HepG2 (cell line): ENCODE data around the gene AQP6. TPM values are rescaled to one million over a fixed set of nuclear protein-coding genes. Genes with fewer than 3 reads are reported as not detected.

Source experiments
- ATAC-seq: fragments of 200-7000 bp; cut with Tn5 transposase; 3 replicates; pipeline ENCODE4 v1.9.1; 2020; ENCODE audit warnings: mild to moderate bottlenecking, moderate library complexity
- BruUV-seq: library from RNA; stranded (reverse); fragments of 400-500 nt; replicated peaks from 2 replicates; lab custom pipeline; 2021; lab: Mats Ljungman, UMichigan
- CTCF ChIA-PET: fragments of 300-600 bp; formaldehyde crosslinking; extraction: SDS; loops from one replicate; lab custom pipeline; 2021; ENCODE audit warnings: low total read pairs, inconsistent platforms, low intra/inter-chr PET ratio; lab: Yijun Ruan, JAX
- POLR2A ChIA-PET: fragments of 350-600 bp; sonication (Branson Sonifier 250); formaldehyde crosslinking; loops from one replicate; lab custom pipeline; 2020; ENCODE audit warnings: antibody characterized with exemption, inconsistent platforms; lab: Yijun Ruan, JAX
- DNase-seq: peaks from one replicate; pipeline ENCODE4 v3.0.0-alpha.2; 2015; ENCODE audit warnings: low spot score
- FAIRE-seq: peaks from 3 replicates; lab custom pipeline; 2011; peaks lifted over from hg19 to GRCh38; lab: Jason Lieb, UNC
- H2AFZ ChIP-seq: one replicate; pipeline ENCODE4 v1.6.1; 2011; ENCODE audit warnings: low read length, inconsistent platforms
- H3K27ac ChIP-seq: fragments of 300-600 bp; 3 replicates; pipeline ENCODE4 v1.8.0; 2011; ENCODE audit warnings: mixed run types, mild to moderate bottlenecking, mixed read lengths, low read length, inconsistent platforms; ENCODE audit not compliant: insufficient read depth; ENCODE audit errors: extremely low read length
- H3K27me3 ChIP-seq, 2 experiments: fragments of 200-600 bp in 1 of 2; 2 replicates in 1 of 2; 3 replicates in 1 of 2; pipeline versions ENCODE4 v1.6.0 to v1.8.0; 2011; ENCODE audit warnings: low read length in 2 of 2, mild to moderate bottlenecking in 2 of 2, moderate library complexity in 2 of 2, inconsistent platforms in 1 of 2; ENCODE audit not compliant: insufficient read depth in 2 of 2, control insufficient read depth in 1 of 2
- H3K36me3 ChIP-seq, 2 experiments: fragments of 200-600 bp in 1 of 2; replicated peaks in 1 of 2; 2 replicates in 1 of 2; 3 replicates in 1 of 2; pipeline versions ENCODE4 v1.5.1 to v1.8.0; 2011; ENCODE audit warnings: low read length in 2 of 2, inconsistent platforms in 1 of 2; ENCODE audit not compliant: insufficient read depth in 2 of 2, control insufficient read depth in 1 of 2
- H3K4me1 ChIP-seq: 2 replicates; pipeline ENCODE4 v1.5.1; 2012; ENCODE audit warnings: low read length, inconsistent platforms; ENCODE audit not compliant: insufficient read depth
- H3K4me2 ChIP-seq: 2 replicates; pipeline ENCODE4 v1.6.0; 2011; ENCODE audit warnings: low read depth, low read length, inconsistent platforms
- H3K4me3 ChIP-seq, 3 experiments: fragments of 200-600 bp in 1 of 3; sonication (generic), shearing (Covaris generic) in 1 of 3; replicated peaks in 1 of 3; 2 replicates each; pipeline ENCODE4 v1.5.1; 2011 to 2016; ENCODE audit warnings: low read length in 3 of 3, inconsistent platforms in 2 of 3, low read depth in 2 of 3, mild to moderate bottlenecking in 2 of 3, control low read depth in 1 of 3, mixed read lengths in 1 of 3; ENCODE audit not compliant: insufficient read depth in 1 of 3
- H3K79me2 ChIP-seq: one replicate; pipeline ENCODE4 v1.6.1; 2011; ENCODE audit warnings: low read length, inconsistent platforms; ENCODE audit not compliant: insufficient read depth
- H3K9ac ChIP-seq: 2 replicates; pipeline ENCODE4 v1.6.0; 2011; ENCODE audit warnings: mild to moderate bottlenecking, low read depth, low read length, inconsistent platforms; ENCODE audit not compliant: insufficient read depth
- H3K9me3 ChIP-seq: 2 replicates; pipeline ENCODE4 v1.5.1; 2012; ENCODE audit warnings: mild to moderate bottlenecking, low read length
- H4K20me1 ChIP-seq: 2 replicates; pipeline ENCODE4 v1.6.0; 2011; ENCODE audit warnings: inconsistent platforms, mild to moderate bottlenecking, low read length, moderate library complexity; ENCODE audit not compliant: insufficient read depth
- SUZ12 ChIP-seq: fragments of 150-350 bp; IDR thresholded peaks from 2 replicates; pipeline ENCODE4 v1.6.1; 2014; ENCODE audit warnings: low read depth, low read length
- ZSCAN30 ChIP-seq: sonication (generic); formaldehyde crosslinking; IDR thresholded peaks from 2 replicates; pipeline ENCODE4 v1.5.0; 2020; ENCODE audit warnings: mild to moderate bottlenecking, missing genetic modification reagents
- WGBS: methylation state at CpG from one replicate; pipeline ENCODE4 v1.1.6; 2017; ENCODE audit warnings: low lambda C conversion rate; 5-methylcytosine and 5-hydroxymethylcytosine counted together
- in situ Hi-C: cut with HindIII; loops from 2 replicates; pipeline ENCODE4 v1.10.0; 2017; ENCODE audit warnings: low pct_unique_long_range_greater_than_20kb; ENCODE audit not compliant: extremely low pct_ligation_motif_present
- intact Hi-C: fragments of 100-400 bp; cut with micrococcal nuclease; formaldehyde crosslinking; loops from one replicate; pipeline ENCODE4 v1.10.0; 2022; ENCODE audit not compliant: unreplicated experiment
- polyA plus RNA-seq, 8 experiments: library from polyadenylated mRNA; depleted of rRNA in 3 of 8; stranded (reverse) in 7 of 8; unstranded in 1 of 8; fragments of >200 nt; fragmentation: Illumina TruSeq in 4 of 8; extraction: Trizol in 4 of 8; gene quantifications; 2 replicates each; pipeline versions ENCODE4 v1.2.1 to v1.2.3, GENCODE V29; 2011 to 2016; ENCODE audit warnings: low read depth in 4 of 8, missing spikeins in 1 of 8, mixed read lengths in 1 of 8; ENCODE audit not compliant: insufficient read depth in 1 of 8
- total RNA-seq, 5 experiments: library from RNA; depleted of rRNA; stranded (reverse); fragments of >200 nt; fragmentation: Illumina TruSeq; extraction: Trizol; gene quantifications; 2 replicates each; pipeline ENCODE4 v1.2.3, GENCODE V29; 2016; ENCODE audit warnings: low read depth in 1 of 5
- TF ChIP-seq, protein P1 (sequence below): IDR thresholded peaks from 2 replicates; pipeline ENCODE4 v1.6.1; 2016; ENCODE audit warnings: missing compliant biosample characterization, missing genetic modification reagents, borderline replicate concordance
- TF ChIP-seq, protein P2 (sequence below): sonication (generic); formaldehyde crosslinking; IDR thresholded peaks from 2 replicates; pipeline ENCODE4 v1.4.0; 2020; ENCODE audit warnings: missing genetic modification reagents, mild to moderate bottlenecking, borderline replicate concordance
- TF ChIP-seq, protein P3 (sequence below): sonication (generic); formaldehyde crosslinking; conservative IDR thresholded peaks from 2 replicates; pipeline ENCODE4 v1.4.0; 2020; ENCODE audit warnings: missing genetic modification reagents

Gene AQP6
- total and polyA plus RNA-seq, 2 of the 13 experiments (the other 11 are each of a cell fraction or from before 2014, with no cell fraction given), result 0.32 to 1.3 TPM

DNA sequence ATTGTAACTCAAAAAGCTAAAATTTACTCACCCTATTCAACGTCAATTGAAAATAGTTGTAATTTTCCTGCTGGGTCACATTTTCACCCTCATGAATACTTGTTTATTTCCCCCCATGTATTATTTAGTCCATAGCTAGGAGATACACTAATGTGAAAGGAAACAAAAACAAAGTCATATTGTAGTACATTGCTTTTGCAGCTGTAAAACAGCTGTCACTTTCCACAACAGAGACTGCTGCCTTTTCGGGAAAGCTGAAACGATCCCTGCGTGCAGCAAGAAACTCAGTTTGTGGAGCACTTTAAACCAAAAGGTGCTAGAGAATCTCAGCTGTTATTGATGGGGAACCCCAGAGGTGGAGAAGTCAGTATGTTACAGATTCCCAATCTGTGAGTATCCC, 48.3 kb downstream of the AQP6 start:
- ChIA-PET POLR2A (no interaction called here), CTCF (no interaction called here)
- TF ChIP-seq, protein P1, sequence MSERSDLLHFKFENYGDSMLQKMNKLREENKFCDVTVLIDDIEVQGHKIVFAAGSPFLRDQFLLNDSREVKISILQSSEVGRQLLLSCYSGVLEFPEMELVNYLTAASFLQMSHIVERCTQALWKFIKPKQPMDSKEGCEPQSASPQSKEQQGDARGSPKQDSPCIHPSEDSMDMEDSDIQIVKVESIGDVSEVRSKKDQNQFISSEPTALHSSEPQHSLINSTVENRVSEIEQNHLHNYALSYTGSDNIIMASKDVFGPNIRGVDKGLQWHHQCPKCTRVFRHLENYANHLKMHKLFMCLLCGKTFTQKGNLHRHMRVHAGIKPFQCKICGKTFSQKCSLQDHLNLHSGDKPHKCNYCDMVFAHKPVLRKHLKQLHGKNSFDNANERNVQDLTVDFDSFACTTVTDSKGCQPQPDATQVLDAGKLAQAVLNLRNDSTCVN (CRISPR knock-in tag), result no peak
- TF ChIP-seq SUZ12 (no peak), ZSCAN30 (CRISPR knock-in tag) (no peak)
- TF ChIP-seq, protein P2, sequence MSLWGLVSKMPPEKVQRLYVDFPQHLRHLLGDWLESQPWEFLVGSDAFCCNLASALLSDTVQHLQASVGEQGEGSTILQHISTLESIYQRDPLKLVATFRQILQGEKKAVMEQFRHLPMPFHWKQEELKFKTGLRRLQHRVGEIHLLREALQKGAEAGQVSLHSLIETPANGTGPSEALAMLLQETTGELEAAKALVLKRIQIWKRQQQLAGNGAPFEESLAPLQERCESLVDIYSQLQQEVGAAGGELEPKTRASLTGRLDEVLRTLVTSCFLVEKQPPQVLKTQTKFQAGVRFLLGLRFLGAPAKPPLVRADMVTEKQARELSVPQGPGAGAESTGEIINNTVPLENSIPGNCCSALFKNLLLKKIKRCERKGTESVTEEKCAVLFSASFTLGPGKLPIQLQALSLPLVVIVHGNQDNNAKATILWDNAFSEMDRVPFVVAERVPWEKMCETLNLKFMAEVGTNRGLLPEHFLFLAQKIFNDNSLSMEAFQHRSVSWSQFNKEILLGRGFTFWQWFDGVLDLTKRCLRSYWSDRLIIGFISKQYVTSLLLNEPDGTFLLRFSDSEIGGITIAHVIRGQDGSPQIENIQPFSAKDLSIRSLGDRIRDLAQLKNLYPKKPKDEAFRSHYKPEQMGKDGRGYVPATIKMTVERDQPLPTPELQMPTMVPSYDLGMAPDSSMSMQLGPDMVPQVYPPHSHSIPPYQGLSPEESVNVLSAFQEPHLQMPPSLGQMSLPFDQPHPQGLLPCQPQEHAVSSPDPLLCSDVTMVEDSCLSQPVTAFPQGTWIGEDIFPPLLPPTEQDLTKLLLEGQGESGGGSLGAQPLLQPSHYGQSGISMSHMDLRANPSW (CRISPR knock-in tag), result no peak
- TF ChIP-seq, protein P3, sequence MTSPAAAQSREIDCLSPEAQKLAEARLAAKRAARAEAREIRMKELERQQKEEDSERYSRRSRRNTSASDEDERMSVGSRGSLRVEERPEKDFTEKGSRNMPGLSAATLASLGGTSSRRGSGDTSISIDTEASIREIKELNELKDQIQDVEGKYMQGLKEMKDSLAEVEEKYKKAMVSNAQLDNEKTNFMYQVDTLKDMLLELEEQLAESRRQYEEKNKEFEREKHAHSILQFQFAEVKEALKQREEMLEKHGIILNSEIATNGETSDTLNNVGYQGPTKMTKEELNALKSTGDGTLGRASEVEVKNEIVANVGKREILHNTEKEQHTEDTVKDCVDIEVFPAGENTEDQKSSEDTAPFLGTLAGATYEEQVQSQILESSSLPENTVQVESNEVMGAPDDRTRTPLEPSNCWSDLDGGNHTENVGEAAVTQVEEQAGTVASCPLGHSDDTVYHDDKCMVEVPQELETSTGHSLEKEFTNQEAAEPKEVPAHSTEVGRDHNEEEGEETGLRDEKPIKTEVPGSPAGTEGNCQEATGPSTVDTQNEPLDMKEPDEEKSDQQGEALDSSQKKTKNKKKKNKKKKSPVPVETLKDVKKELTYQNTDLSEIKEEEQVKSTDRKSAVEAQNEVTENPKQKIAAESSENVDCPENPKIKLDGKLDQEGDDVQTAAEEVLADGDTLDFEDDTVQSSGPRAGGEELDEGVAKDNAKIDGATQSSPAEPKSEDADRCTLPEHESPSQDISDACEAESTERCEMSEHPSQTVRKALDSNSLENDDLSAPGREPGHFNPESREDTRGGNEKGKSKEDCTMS, result no peak
- H3K9me3 ChIP-seq, result no peaks in the 10 kb centered on the region
- intact Hi-C loops, result loop anchor here (5.0 kb wide), 1 partner anchor 39 kb away; no protein-coding TSS in a partner anchor
- no peak overlapping the region for H3K27ac ChIP-seq
- DNase-seq, result no peak
- in situ Hi-C loops, result no loop called here
- no peak for FAIRE-seq
- H3K9ac ChIP-seq, result no peak overlapping the region
- H4K20me1 ChIP-seq, result no peaks in the 10 kb centered on the region
- no TSS peak for BruUV-seq
- H3K4me1 ChIP-seq, result peaks cover 64% of the 10 kb centered on the region
- no peak overlapping the region for H2AFZ ChIP-seq
- H3K27me3 ChIP-seq, result no peaks in the 10 kb centered on the region; a peak in 1 of 5 replicates
- H3K79me2 ChIP-seq, result peaks cover 84% of the 10 kb centered on the region
- H3K4me2 ChIP-seq, result no peak overlapping the region
- no peak overlapping the region for H3K4me3 ChIP-seq
- WGBS, result 95% methylated on average over 4 of the region's 4 CpGs
- no peaks in the 10 kb centered on the region for H3K36me3 ChIP-seq
- no peak for ATAC-seq
